Stimulated activated CD8-positive, alpha-beta memory T cell treated with anti-CD3 and anti-CD28 coated beads, Interleukin-15, amount 100 ng/mL, for 1 hour (primary cell): Measurements from ENCODE around the gene DNAJB8.

ENCODE experiments used
- DNase-seq: peaks from one replicate; pipeline ENCODE4 v3.0.0-alpha.2; 2020; ENCODE audit warnings: low read depth

Gene DNAJB8

GRCh38 chr3:128425142-128425845 is 41.4 kb downstream of the DNAJB8 start:
- DNase-seq: no peak

- no peak for DNase-seq
Observed at GRCh38 chr3:128424508-128425069, 42.1 kb downstream of the DNAJB8 start.

- DNase-seq: no peak
Observed at GRCh38 chr3:128423525-128424147, 43.1 kb downstream of the DNAJB8 start.

- no peak for DNase-seq
Observed at GRCh38 chr3:128422762-128423524, 43.7 kb downstream of the DNAJB8 start.

GRCh38 chr3:128421966-128422365 is 44.7 kb downstream of the DNAJB8 start:
- no peak for DNase-seq

GRCh38 chr3:128421439-128421836 is 45.3 kb downstream of the DNAJB8 start:
- no peak for DNase-seq

- no peak for DNase-seq
Observed at GRCh38 chr3:128420720-128421438, 45.8 kb downstream of the DNAJB8 start.

- DNase-seq: no peak
Observed at GRCh38 chr3:128420289-128420688, 46.4 kb downstream of the DNAJB8 start.

GRCh38 chr3:128419311-128419710 is 47.4 kb downstream of the DNAJB8 start:
- no peak for DNase-seq

GRCh38 chr3:128418900-128419299 is 47.8 kb downstream of the DNAJB8 start:
- DNase-seq: no peak

- DNase-seq: no peak
Observed at GRCh38 chr3:128416578-128417211, 50.0 kb downstream of the DNAJB8 start.

- no peak for DNase-seq
Observed at GRCh38 chr3:128415773-128416577, 50.7 kb downstream of the DNAJB8 start.

- DNase-seq: no peak
Observed at GRCh38 chr3:128415200-128415772, 51.4 kb downstream of the DNAJB8 start.

- DNase-seq: no peak
Observed at GRCh38 chr3:128413413-128414205, 53.1 kb downstream of the DNAJB8 start.

- no peak for DNase-seq
Observed at GRCh38 chr3:128413003-128413370, 53.7 kb downstream of the DNAJB8 start.
